OCI-LY3 (cell line): ENCODE results near the gene SNTG2.

Experiments used
- H2AFZ ChIP-seq: fragments of 200-600, 300-600 bp; shearing (Covaris generic); 2 replicates; pipeline ENCODE4 v1.6.0; 2014; ENCODE audit warnings: antibody characterized with exemption, low read depth, low read length
- H3K27ac ChIP-seq: fragments of 200-600, 300-600 bp; sonication (generic); 2 replicates; pipeline ENCODE4 v1.5.1; 2014; ENCODE audit warnings: mild to moderate bottlenecking, low read length, moderate library complexity, mixed read lengths
- H3K27me3 ChIP-seq: fragments of 200-600, 300-600 bp; sonication (generic); 2 replicates; pipeline ENCODE4 v1.6.1; 2014; ENCODE audit warnings: low read depth, low read length, mixed read lengths
- H3K36me3 ChIP-seq: fragments of 200-600, 300-600 bp; sonication (generic); replicated peaks from 2 replicates; pipeline ENCODE3; 2014; ENCODE audit warnings: low read depth, low read length, mixed read lengths
- H3K4me1 ChIP-seq: fragments of 300-600, 200-600 bp; sonication (generic); 2 replicates; pipeline ENCODE4 v1.6.1; 2014; ENCODE audit warnings: low read length, mixed read lengths
- H3K4me2 ChIP-seq: fragments of 200-600, 300-600 bp; sonication (generic); 2 replicates; pipeline ENCODE4 v1.6.1; 2014; ENCODE audit warnings: low read length, mixed read lengths
- H3K4me3 ChIP-seq: fragments of 300-600, 200-600 bp; sonication (generic); 2 replicates; pipeline ENCODE4 v1.5.1; 2014; ENCODE audit warnings: antibody characterized with exemption, mild to moderate bottlenecking, low read length, moderate library complexity
- H3K79me2 ChIP-seq: fragments of 300-600, 200-600 bp; shearing (Covaris generic); 2 replicates; pipeline ENCODE4 v1.6.1; 2014; ENCODE audit warnings: mild to moderate bottlenecking, low read length, mixed read lengths
- H3K9ac ChIP-seq: fragments of 300-600, 200-600 bp; shearing (Covaris generic); 2 replicates; pipeline ENCODE4 v1.6.0; 2014; ENCODE audit warnings: mild to moderate bottlenecking, low read length, moderate library complexity
- H3K9me3 ChIP-seq: fragments of 200-600, 300-600 bp; shearing (Covaris generic); 2 replicates; pipeline ENCODE4 v1.6.1; 2014; ENCODE audit warnings: low read length, mixed read lengths; ENCODE audit not compliant: insufficient read depth
- H4K20me1 ChIP-seq: fragments of 200-600, 300-600 bp; sonication (generic); 2 replicates; pipeline ENCODE4 v1.6.1; 2016; ENCODE audit warnings: low read length, mixed read lengths; ENCODE audit not compliant: insufficient read depth
- CTCF ChIP-seq: fragments of 200-600, 300-600 bp; sonication (generic); IDR thresholded peaks from 2 replicates; pipeline ENCODE4 v1.5.1; 2014; ENCODE audit warnings: antibody characterized with exemption, low read length, low read depth
- EZH2phosphoT487 ChIP-seq: fragments of 200-600 bp; shearing (Covaris generic); IDR thresholded peaks from 2 replicates; pipeline ENCODE4 v1.6.1; 2018; ENCODE audit warnings: antibody characterized with exemption, mixed run types, low read depth

Gene SNTG2

GRCh38 chr2:973129-973528 is 22.5 kb downstream of the SNTG2 start:
- no peak overlapping the region for H3K4me2 ChIP-seq
- H3K79me2 ChIP-seq: no peaks in the 10 kb centered on the region
- no peak overlapping the region for H3K27ac ChIP-seq
- H3K36me3 ChIP-seq: no peaks in the 10 kb centered on the region
- H3K27me3 ChIP-seq: no peaks in the 10 kb centered on the region; the same call in 1 of the 2 replicates
- no peak overlapping the region for H3K4me3 ChIP-seq
- H3K4me1 ChIP-seq: no peaks in the 10 kb centered on the region
- H3K9ac ChIP-seq: no peak overlapping the region
- H2AFZ ChIP-seq: no peak overlapping the region
- H4K20me1 ChIP-seq: no peaks in the 10 kb centered on the region
- TF ChIP-seq CTCF: no peak
- no peak for TF ChIP-seq EZH2phosphoT487
- H3K9me3 ChIP-seq: no peaks in the 10 kb centered on the region

GRCh38 chr2:974054-974453 is 23.4 kb downstream of the SNTG2 start:
- Histone ChIP-seq H3K36me3 (no peaks in the 10 kb centered on the region), H3K27me3 (no peaks in the 10 kb centered on the region; the same call in 1 of the 2 replicates), H3K4me3 (no peak overlapping the region), H4K20me1 (no peaks in the 10 kb centered on the region), H3K4me1 (no peaks in the 10 kb centered on the region), H3K9me3 (no peaks in the 10 kb centered on the region), H3K79me2 (no peaks in the 10 kb centered on the region), H3K9ac (no peak overlapping the region), H2AFZ (no peak overlapping the region), H3K4me2 (no peak overlapping the region), H3K27ac (no peak overlapping the region)
- TF ChIP-seq EZH2phosphoT487: no peak
- TF ChIP-seq CTCF: no peak

GRCh38 chr2:974502-974901 is 23.9 kb downstream of the SNTG2 start:
- Histone ChIP-seq H3K9me3 (no peaks in the 10 kb centered on the region), H3K79me2 (no peaks in the 10 kb centered on the region), H3K36me3 (no peaks in the 10 kb centered on the region), H2AFZ (no peak overlapping the region), H3K4me3 (no peak overlapping the region), H3K27ac (no peak overlapping the region), H3K4me1 (no peaks in the 10 kb centered on the region), H4K20me1 (no peaks in the 10 kb centered on the region), H3K4me2 (no peak overlapping the region), H3K9ac (no peak overlapping the region), H3K27me3 (no peaks in the 10 kb centered on the region; the same call in 1 of the 2 replicates)
- TF ChIP-seq EZH2phosphoT487 (no peak), CTCF (no peak)

GRCh38 chr2:975095-975494 is 24.4 kb downstream of the SNTG2 start:
- Histone ChIP-seq H3K27me3 (no peaks in the 10 kb centered on the region; the same call in 1 of the 2 replicates), H3K36me3 (no peaks in the 10 kb centered on the region), H3K9ac (no peak overlapping the region), H3K4me2 (no peak overlapping the region), H3K27ac (no peak overlapping the region), H3K4me3 (no peak overlapping the region), H3K79me2 (no peaks in the 10 kb centered on the region), H3K9me3 (no peaks in the 10 kb centered on the region), H4K20me1 (no peaks in the 10 kb centered on the region), H3K4me1 (no peaks in the 10 kb centered on the region), H2AFZ (no peak overlapping the region)
- no peak for TF ChIP-seq EZH2phosphoT487
- TF ChIP-seq CTCF: no peak
